Spleen (tissue), 11 donors: ENCODE measurements around the gene TSSK3. TPM values are rescaled to one million over a fixed set of nuclear protein-coding genes. Genes with fewer than 3 reads are reported as not detected.

Experiments
- DNase-seq: peaks from one replicate; pipeline ENCODE4 v3.0.0-alpha.2; 2020
- H3K27ac ChIP-seq, 8 donors: fragments of 200-600 bp; sonication (generic) in 7 of 8; 1 replicate in 4 of 8; 2 replicates in 4 of 8; pipeline versions ENCODE4 v1.5.0 to v1.8.0; 2016 to 2021; ENCODE audit warnings: inconsistent platforms in 4 of 8, mild to moderate bottlenecking in 4 of 8, moderate library complexity in 1 of 8
- H3K27me3 ChIP-seq, 7 donors: fragments of 200-600 bp; sonication (generic) in 6 of 7; replicated peaks in 1 of 7; 1 replicate in 4 of 7; 2 replicates in 3 of 7; pipeline versions ENCODE4 v1.5.0 to v1.8.0; 2016 to 2021; ENCODE audit warnings: inconsistent platforms in 3 of 7, mild to moderate bottlenecking in 1 of 7
- H3K36me3 ChIP-seq, 6 donors: fragments of 200-600 bp; sonication (generic) in 5 of 6; 1 replicate in 4 of 6; 2 replicates in 2 of 6; pipeline versions ENCODE4 v1.5.0 to v1.8.0; 2016 to 2021; ENCODE audit warnings: inconsistent platforms in 2 of 6
- H3K4me1 ChIP-seq, 6 donors: fragments of 200-600 bp; sonication (generic) in 5 of 6; 1 replicate in 3 of 6; 2 replicates in 3 of 6; pipeline versions ENCODE4 v1.5.0 to v1.8.0; 2016 to 2021; ENCODE audit warnings: inconsistent platforms in 3 of 6
- H3K4me3 ChIP-seq, 8 donors: fragments of 200-600 bp; sonication (generic) in 7 of 8; 1 replicate in 4 of 8; 2 replicates in 4 of 8; pipeline versions ENCODE4 v1.5.0 to v1.8.0; 2016 to 2021; ENCODE audit warnings: inconsistent platforms in 4 of 8, mild to moderate bottlenecking in 4 of 8, moderate library complexity in 2 of 8
- H3K9me3 ChIP-seq, 8 donors: fragments of 200-600 bp; sonication (generic) in 7 of 8; 1 replicate in 4 of 8; 2 replicates in 4 of 8; pipeline versions ENCODE4 v1.5.0 to v1.8.0; 2016 to 2021; ENCODE audit warnings: inconsistent platforms in 4 of 8
- POLR2A ChIP-seq, 3 donors: fragments of 450-650 bp; IDR thresholded peaks; one replicate each; pipeline ENCODE4 v1.5.1; 2017; ENCODE audit warnings: antibody characterized with exemption in 3 of 3, mild to moderate bottlenecking in 1 of 3
- POLR2AphosphoS5 ChIP-seq, 3 donors: sonication (generic); formaldehyde crosslinking; IDR thresholded peaks; one replicate each; pipeline ENCODE4 v1.5.1; 2017; ENCODE audit warnings: antibody characterized with exemption in 3 of 3
- WGBS, 5 donors: extraction: QIAGEN DNeasy Blood & Tissue Kit in 3 of 5; methylation state at CpG; one replicate each; pipeline versions ENCODE4 v1.1.5 to v1.1.7; 2013 to 2018; 5-methylcytosine and 5-hydroxymethylcytosine counted together
- intact Hi-C: fragments of 100-400 bp; cut with DNase I; formaldehyde crosslinking; loops from one replicate; pipeline ENCODE4 v1.15.0; 2023; ENCODE audit warnings: low total_unique reads
- polyA plus RNA-seq, 3 donors: library from polyadenylated mRNA; stranded (reverse); fragments of 200-250 nt; gene quantifications; one replicate each; pipeline ENCODE4 v1.2.1, GENCODE V29; 2013
- total RNA-seq, 7 donors: library from RNA; depleted of rRNA in 3 of 7; stranded (reverse); fragments of >200 nt in 3 of 7; fragmentation: NEBNext Ultra II Directional in 4 of 7; extraction: Animal tissue kit (Norgen Biotek cat#: 25700) in 4 of 7; gene quantifications; one replicate each; pipeline versions ENCODE4 v1.1.0 to v1.2.1, GENCODE V29; 2016 to 2021
- TF ChIP-seq, protein P1 (sequence below), 11 experiments: fragments of 200-600 bp in 7 of 11; fragments of 450-650 bp in 4 of 11; sonication (generic) in 4 of 11; IDR thresholded peaks in 8 of 11; conservative IDR thresholded peaks in 3 of 11; 1 replicate in 7 of 11; 2 replicates in 4 of 11; pipeline versions ENCODE4 v1.4.0 to v1.8.0; 2016 to 2021; ENCODE audit warnings: antibody characterized with exemption in 11 of 11, inconsistent platforms in 4 of 11, mild to moderate bottlenecking in 1 of 11
- donor health status: healthy with polysubstance abuse.
- donor health status: DM: no; HTN: no; CAD: no; lungs with moderate emphysema.
- donor health status: DM: no; HTN: no; CAD: no.
- donor health status: Bipolar disorder and iron deficiency.
- donor health status: healthy.
- donor health status: DM: no; HTN: no; CAD: no.
- donor health status: DM: yes; HTN: yes; CAD: no.

TSSK3 gene
- total and polyA plus RNA-seq, 10 donors, result 0.15 to 6.6 (median 2.6) TPM

DNA sequence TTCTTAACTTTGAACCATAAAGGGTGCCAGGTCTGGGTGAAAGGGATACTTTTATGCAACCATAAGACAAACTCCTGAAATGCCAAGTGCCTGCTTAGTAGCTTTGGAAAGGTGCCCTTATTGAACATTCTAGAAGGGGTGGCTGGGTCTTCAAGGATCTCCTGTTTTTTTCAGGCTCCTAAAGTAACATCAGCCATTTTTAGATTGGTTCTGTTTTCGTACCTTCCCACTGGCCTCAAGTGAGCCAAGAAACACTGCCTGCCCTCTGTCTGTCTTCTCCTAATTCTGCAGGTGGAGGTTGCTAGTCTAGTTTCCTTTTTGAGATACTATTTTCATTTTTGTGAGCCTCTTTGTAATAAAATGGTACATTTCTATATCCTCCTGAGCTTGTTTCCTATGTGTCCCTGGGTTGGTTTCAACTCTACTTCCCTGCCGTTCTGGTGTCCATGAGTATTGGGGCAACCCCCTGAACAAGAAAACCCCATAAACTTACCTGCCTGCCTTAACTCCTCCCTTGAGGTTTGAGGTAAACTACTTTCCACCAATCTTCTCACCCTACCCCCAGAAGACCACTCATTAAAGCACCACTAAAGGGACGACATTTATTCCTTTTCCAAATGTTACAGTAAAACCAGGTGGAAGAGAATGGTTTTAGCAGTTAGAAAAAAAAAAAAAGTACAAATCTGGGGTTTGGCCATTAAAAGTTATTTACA is 28.9 kb upstream of the TSSK3 start:
- TF ChIP-seq, protein P1, sequence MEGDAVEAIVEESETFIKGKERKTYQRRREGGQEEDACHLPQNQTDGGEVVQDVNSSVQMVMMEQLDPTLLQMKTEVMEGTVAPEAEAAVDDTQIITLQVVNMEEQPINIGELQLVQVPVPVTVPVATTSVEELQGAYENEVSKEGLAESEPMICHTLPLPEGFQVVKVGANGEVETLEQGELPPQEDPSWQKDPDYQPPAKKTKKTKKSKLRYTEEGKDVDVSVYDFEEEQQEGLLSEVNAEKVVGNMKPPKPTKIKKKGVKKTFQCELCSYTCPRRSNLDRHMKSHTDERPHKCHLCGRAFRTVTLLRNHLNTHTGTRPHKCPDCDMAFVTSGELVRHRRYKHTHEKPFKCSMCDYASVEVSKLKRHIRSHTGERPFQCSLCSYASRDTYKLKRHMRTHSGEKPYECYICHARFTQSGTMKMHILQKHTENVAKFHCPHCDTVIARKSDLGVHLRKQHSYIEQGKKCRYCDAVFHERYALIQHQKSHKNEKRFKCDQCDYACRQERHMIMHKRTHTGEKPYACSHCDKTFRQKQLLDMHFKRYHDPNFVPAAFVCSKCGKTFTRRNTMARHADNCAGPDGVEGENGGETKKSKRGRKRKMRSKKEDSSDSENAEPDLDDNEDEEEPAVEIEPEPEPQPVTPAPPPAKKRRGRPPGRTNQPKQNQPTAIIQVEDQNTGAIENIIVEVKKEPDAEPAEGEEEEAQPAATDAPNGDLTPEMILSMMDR (IDR thresholded peaks at IDR 0.05 in 8 of 11, conservative IDR thresholded peaks at IDR 0.05 in 3 of 11), result no peak
- TF ChIP-seq POLR2A (IDR thresholded peaks at IDR 0.05) (no peak), POLR2AphosphoS5 (IDR thresholded peaks at IDR 0.05) (no peak)
- Histone ChIP-seq H3K9me3 (no peaks in the 10 kb centered on the region), H3K27me3 (peaks cover 0 to 4% (median 0%) of the 10 kb centered on the region in 7 donors), H3K4me3 (no peak overlapping the region), H3K36me3 (peaks cover 3 to 62% (median 49%) of the 10 kb centered on the region in 6 donors), H3K4me1 (peaks cover 35 to 62% (median 47%) of the 10 kb centered on the region in 6 donors), H3K27ac (peak overlapping the region in 3 of 8 donors; percentile 22 to 91 (median 90))
- DNase-seq, result no peak
- WGBS, 5 donors, result 69 to 81% (median 74%) methylated on average over 3 of the region's 3 CpGs
- intact Hi-C loops, result no loop called here

DNA sequence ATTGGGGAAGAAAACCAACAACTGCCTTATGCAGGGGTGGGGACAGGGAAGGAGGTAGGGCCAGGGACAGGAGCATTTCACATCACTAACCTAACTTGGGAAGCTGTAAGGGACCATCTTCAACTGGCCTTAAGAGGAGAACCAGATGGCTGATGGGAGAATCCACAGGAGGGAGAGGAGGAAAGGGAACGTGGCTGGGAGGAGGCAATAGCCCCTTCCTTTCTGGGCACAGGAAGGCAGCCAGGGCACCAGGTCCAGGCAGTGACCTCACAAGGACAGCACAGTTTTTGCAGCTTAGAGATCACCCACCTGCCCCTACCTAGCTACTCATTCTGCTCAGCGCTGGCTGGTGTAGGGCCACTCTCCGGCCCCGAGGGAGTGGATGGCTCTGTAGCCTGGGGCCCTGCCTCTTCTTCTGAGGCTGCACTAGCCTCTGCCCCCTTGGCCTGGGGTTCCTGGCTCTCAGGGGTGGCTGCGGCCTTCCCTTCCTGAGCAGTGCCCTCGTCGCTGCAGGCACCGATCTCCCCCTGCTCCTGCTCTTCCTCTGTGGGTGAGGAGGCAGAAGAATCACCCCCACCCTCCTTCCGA is 28.0 kb upstream of the TSSK3 start:
- DNase-seq, result peak; percentile 80
- H3K4me3 ChIP-seq, result peak overlapping the region; percentile 54 to 87 (median 71)
- no peaks in the 10 kb centered on the region for H3K9me3 ChIP-seq
- peaks cover 0 to 4% (median 0%) of the 10 kb centered on the region in 7 donors for H3K27me3 ChIP-seq
- H3K36me3 ChIP-seq, result peaks cover 0 to 52% (median 39%) of the 10 kb centered on the region in 6 donors
- intact Hi-C loops, result no loop called here
- 27 to 45% (median 34%) methylated on average over 9 of the region's 9 CpGs for WGBS, 5 donors
- peak in 1 of 3 donors; percentile 19 for TF ChIP-seq POLR2AphosphoS5 (IDR thresholded peaks at IDR 0.05)
- no peak for TF ChIP-seq POLR2A (IDR thresholded peaks at IDR 0.05)
- TF ChIP-seq, protein P1 (IDR thresholded peaks at IDR 0.05 in 8 of 11, conservative IDR thresholded peaks at IDR 0.05 in 3 of 11), result no peak
- peak overlapping the region in 6 of 8 donors; percentile 26 to 91 (median 88) for H3K27ac ChIP-seq
- H3K4me1 ChIP-seq, result peaks cover 37 to 72% (median 56%) of the 10 kb centered on the region in 6 donors

DNA sequence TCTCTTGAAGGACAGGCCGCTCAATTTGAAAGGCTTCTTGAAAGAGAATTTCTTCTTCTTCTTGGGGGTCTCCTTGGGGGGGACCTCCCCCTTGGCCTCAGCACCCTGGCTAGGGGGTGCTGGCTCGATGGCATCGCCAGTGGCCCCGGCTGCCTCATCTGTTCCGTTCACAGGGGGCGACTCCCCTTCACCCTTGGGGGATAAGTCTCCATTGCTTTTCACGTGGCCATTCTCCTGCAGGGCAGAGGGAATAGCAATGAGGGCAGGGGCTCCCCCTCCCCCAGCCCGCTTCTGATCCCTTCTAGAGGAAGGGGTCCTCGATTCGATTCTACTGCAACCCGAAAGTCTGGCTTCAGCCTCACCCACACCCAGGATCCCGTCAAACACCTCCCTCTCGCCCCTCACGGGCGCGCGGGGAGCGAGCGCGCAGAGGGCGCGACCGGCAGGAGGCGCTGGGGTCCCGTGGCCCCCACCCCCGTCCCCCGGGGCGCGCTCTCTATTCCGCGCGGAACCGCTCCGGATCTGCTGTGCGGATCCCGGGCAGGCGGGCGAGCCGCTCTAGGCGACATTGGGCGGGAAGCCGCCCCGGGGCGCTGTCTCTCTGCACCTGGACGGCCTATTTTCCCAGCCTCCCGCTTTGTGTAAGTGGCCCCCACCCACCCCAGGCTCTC is 27.3 kb upstream of the TSSK3 start:
- peak; percentile 70 to 83 (median 70) for TF ChIP-seq POLR2AphosphoS5 (IDR thresholded peaks at IDR 0.05)
- TF ChIP-seq POLR2A (IDR thresholded peaks at IDR 0.05), result no peak
- TF ChIP-seq, protein P1 (IDR thresholded peaks at IDR 0.05 in 8 of 11, conservative IDR thresholded peaks at IDR 0.05 in 3 of 11), result peak; percentile 71 to 91 (median 82)
- H3K36me3 ChIP-seq, result peaks cover 0 to 46% (median 33%) of the 10 kb centered on the region in 6 donors
- peaks cover 0 to 4% (median 0%) of the 10 kb centered on the region in 7 donors for H3K27me3 ChIP-seq
- peak overlapping the region in 7 of 8 donors; percentile 81 to 91 (median 86) for H3K27ac ChIP-seq
- no peaks in the 10 kb centered on the region for H3K9me3 ChIP-seq
- intact Hi-C loops, result no loop called here
- DNase-seq, result peak; percentile 94
- 1 to 7% (median 2%) methylated on average over 12 to 46 of the region's 46 CpGs for WGBS, 5 donors
- peaks cover 37 to 78% (median 61%) of the 10 kb centered on the region in 6 donors for H3K4me1 ChIP-seq
- H3K4me3 ChIP-seq, result peak overlapping the region; percentile 54 to 87 (median 71)
